Activated CD8-positive, alpha-beta memory T cell treated with anti-CD3 and anti-CD28 coated beads, Interleukin-2, amount 10 ng/mL, durations not matched to agents 7 days and 5 days (primary cell): Measurements from ENCODE around the gene SHH. TPM values are rescaled to one million over a fixed set of nuclear protein-coding genes. Genes with fewer than 3 reads are reported as not detected.

Experiments
- ATAC-seq: fragments of 150-1000 bp; cut with Tn5 transposase; one replicate; pipeline ENCODE4 v1.10.0; 2021; ENCODE audit warnings: moderate library complexity
- CTCF ChIA-PET: fragments of 350-600 bp; sonication (Branson Sonifier 250); formaldehyde crosslinking; loops from one replicate; lab custom pipeline; 2021; ENCODE audit warnings: antibody characterized with exemption; lab: Charles Lee
- DNase-seq: peaks from one replicate; pipeline ENCODE4 v3.0.0-alpha.2; 2020
- H3K27ac Mint-ChIP-seq: one replicate; pipeline ENCODE4 v1.8.0; 2021; ENCODE audit warnings: mild to moderate bottlenecking, mixed read lengths
- H3K27me3 Mint-ChIP-seq: one replicate; pipeline ENCODE4 v1.8.0; 2021; ENCODE audit warnings: mixed read lengths
- H3K36me3 Mint-ChIP-seq: one replicate; pipeline ENCODE4 v1.8.0; 2021; ENCODE audit warnings: mild to moderate bottlenecking, mixed read lengths
- H3K4me1 Mint-ChIP-seq: one replicate; pipeline ENCODE4 v1.8.0; 2021; ENCODE audit warnings: mixed read lengths
- H3K4me3 Mint-ChIP-seq: one replicate; pipeline ENCODE4 v1.8.0; 2021; ENCODE audit warnings: mild to moderate bottlenecking, moderate library complexity, mixed read lengths
- H3K9me3 Mint-ChIP-seq: one replicate; pipeline ENCODE4 v1.8.0; 2022; ENCODE audit warnings: low read depth, mixed read lengths
- total RNA-seq, 2 experiments: library from RNA; stranded (reverse); gene quantifications; one replicate each; pipeline ENCODE4 v1.2.3, GENCODE V29; 2021

The SHH gene
- total RNA-seq, 2 experiments from 2014 or later, result not detected

GRCh38 chr7:155751409-155751808 lies 60.9 kb downstream of the SHH start:
- ATAC-seq, result no peak
- CTCF ChIA-PET, result interaction anchor here (1.0 kb wide), 1 partner anchor 16 kb away, joined by 4 read pairs; no protein-coding TSS in a partner anchor
- no peak overlapping the region for H3K27ac Mint-ChIP-seq

GRCh38 chr7:155750255-155751125 lies 61.8 kb downstream of the SHH start:
- CTCF ChIA-PET, result interaction anchor here (0.7 to 1.0 kb wide), 3 partner anchors 12 to 152 kb away, joined by 3 to 4 read pairs (median 4); no protein-coding TSS in a partner anchor
- peaks cover 61% of the 10 kb centered on the region for H3K4me1 Mint-ChIP-seq
- no peak for ATAC-seq
- H3K36me3 Mint-ChIP-seq, result peaks cover 48% of the 10 kb centered on the region
- no peak overlapping the region for H3K27ac Mint-ChIP-seq
- DNase-seq, result no peak
- no peaks in the 10 kb centered on the region for H3K27me3 Mint-ChIP-seq
- H3K4me3 Mint-ChIP-seq, result no peak overlapping the region
- H3K9me3 Mint-ChIP-seq, result no peaks in the 10 kb centered on the region

More at GRCh38 chr7:155751409-155751808, 60.9 kb downstream of the SHH start:
- H3K27me3 Mint-ChIP-seq, result no peaks in the 10 kb centered on the region
- no peak for DNase-seq
- peaks cover 57% of the 10 kb centered on the region for H3K4me1 Mint-ChIP-seq
- H3K9me3 Mint-ChIP-seq, result no peaks in the 10 kb centered on the region
- no peak overlapping the region for H3K4me3 Mint-ChIP-seq
- H3K36me3 Mint-ChIP-seq, result peaks cover 43% of the 10 kb centered on the region

Other genes starting within 250 kb of the SHH start
- gene RBM33, start 167.8 kb downstream of the SHH start, total RNA-seq, result 100 to 1,000 TPM in 1 of 2 experiments, 10 to 100 TPM in 1; 75.6 to 102 TPM